NCI-H446 treated with DMSO at 0.1 percent for 48 hours (cell line): ENCODE results near the gene DEFB121.

Experiments used
- DNase-seq: peaks from one replicate; lab custom pipeline; 2025; lab: John Stamatoyannopoulos, UW

Gene DEFB121

GRCh38 chr20:31363295-31363694 lies 42.7 kb downstream of the DEFB121 start:
- DNase-seq, result no peak

DNA sequence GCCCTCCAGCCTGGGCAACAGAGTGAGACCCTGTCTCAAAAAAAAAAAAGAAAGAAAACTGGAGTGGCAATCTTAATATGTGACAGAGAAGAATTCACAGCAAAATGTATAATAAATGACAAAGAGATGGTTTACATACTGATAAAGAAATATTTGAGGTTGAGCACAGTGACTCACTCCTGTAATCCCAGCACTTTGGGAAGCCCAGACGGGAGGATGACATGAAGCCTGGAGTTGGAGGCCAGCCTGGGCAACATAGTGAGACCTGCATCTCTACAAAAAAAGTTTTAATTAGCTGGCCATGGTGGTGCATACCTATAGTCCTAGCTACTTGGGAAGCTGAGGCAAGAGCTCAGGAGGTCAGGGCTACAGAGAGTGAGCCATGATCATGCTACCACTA lies 50.0 kb downstream of the DEFB121 start:
- no peak for DNase-seq
